HG02840 (cell line): ENCODE data around the gene PADI3.

ENCODE experiments used
- ATAC-seq: cut with Tn5 transposase; IDR thresholded peaks from one replicate; pipeline ENCODE4 v1.9.1; 2021; ENCODE audit warnings: mild to moderate bottlenecking, moderate library complexity, moderate number of reproducible peaks; ENCODE audit not compliant: unreplicated experiment, low FRiP score

Gene PADI3

DNA sequence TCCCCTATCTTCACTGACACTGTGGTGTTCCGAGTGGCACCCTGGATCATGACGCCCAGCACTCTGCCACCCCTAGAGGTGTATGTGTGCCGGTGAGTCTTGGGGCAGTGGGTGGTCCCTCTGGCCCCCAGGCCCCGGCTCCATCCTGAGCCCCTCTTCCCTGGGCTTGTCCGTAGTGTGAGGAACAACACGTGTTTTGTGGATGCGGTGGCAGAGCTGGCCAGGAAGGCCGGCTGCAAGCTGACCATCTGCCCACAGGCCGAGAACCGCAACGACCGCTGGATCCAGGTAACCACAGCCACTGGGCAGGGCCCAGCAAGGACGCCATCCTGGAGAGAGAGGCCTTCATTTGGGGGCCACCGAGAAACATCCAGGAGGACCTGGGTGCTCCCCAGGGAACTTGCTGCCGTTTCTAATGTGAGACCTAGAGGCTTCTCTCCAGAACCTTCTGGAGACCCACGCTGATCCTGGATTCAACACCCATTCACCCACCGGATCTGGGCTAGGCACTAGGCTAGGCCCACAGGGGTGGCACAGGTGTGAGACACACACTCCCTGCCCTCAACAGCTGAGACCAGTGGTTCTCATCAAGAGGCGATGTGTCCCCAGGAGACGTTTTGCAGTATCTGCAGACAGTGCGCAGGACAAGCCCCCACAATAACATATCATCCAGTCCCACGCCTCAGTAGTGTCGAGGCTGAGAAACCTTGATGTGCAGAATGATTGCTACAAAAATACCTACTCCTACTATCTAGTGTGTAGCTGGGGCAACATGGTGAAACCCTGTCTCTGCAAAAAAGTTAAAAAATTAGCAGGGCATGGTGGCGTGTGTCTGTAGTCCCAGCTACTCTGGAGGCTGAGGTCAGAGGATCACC, 22.2 kb downstream of the PADI3 start:
- no peak for ATAC-seq

DNA sequence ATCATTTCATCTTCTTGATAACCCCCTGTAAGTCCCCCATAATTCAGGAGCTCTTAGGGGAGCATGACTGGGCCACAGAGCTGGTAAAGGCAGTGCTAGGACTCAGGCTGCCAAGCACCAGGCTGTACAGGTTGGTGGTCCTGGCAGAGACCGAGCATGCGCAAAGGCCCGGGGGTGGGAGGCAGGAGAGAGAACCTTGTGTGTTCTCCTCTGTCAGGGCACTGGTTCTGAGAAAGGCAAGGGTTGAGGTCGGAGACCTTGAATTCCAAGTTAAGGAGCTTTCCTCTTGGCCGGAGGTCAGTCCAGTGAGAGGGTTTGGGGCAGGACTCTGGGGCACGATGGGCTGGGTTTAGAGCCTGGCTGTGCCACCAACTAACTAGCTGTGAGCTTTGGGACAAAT, 23.2 kb downstream of the PADI3 start:
- ATAC-seq: no peak

DNA sequence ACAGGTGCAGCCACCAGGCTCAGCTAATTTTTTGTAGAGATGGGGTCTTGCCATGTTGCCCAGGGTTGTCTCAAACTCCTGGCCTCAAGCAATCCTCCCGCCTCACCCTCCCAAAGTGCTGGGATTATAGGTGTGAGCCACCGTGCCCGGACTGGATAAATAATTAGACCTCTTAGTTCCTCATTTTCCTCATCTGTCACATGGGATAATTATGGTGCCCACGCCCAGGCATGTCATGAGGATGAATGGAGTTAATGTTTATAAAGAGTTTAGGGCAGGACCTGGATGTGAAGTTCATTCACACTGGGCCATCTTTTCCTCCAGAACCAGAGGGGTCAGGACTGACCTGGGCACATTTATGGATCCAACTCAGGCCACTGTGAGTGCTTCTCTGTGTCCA, 23.7 kb downstream of the PADI3 start:
- no peak for ATAC-seq

DNA sequence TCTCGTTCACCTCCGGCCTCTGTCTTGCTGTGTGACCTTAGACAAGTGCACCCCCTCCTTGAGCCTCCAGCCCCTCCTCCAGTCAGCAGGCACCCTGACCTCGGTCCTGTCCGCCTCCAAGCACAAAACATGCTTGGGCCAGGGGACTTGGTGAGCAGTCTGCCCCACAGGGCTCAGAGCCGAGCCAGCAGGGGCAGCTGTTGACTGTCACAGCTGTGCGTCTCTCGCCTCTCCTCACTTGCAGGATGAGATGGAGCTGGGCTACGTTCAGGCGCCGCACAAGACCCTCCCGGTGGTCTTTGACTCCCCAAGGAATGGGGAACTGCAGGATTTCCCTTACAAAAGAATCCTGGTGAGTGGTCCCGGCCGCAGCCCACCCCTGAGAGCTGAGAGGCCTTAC, 24.2 kb downstream of the PADI3 start:
- ATAC-seq: no peak

DNA sequence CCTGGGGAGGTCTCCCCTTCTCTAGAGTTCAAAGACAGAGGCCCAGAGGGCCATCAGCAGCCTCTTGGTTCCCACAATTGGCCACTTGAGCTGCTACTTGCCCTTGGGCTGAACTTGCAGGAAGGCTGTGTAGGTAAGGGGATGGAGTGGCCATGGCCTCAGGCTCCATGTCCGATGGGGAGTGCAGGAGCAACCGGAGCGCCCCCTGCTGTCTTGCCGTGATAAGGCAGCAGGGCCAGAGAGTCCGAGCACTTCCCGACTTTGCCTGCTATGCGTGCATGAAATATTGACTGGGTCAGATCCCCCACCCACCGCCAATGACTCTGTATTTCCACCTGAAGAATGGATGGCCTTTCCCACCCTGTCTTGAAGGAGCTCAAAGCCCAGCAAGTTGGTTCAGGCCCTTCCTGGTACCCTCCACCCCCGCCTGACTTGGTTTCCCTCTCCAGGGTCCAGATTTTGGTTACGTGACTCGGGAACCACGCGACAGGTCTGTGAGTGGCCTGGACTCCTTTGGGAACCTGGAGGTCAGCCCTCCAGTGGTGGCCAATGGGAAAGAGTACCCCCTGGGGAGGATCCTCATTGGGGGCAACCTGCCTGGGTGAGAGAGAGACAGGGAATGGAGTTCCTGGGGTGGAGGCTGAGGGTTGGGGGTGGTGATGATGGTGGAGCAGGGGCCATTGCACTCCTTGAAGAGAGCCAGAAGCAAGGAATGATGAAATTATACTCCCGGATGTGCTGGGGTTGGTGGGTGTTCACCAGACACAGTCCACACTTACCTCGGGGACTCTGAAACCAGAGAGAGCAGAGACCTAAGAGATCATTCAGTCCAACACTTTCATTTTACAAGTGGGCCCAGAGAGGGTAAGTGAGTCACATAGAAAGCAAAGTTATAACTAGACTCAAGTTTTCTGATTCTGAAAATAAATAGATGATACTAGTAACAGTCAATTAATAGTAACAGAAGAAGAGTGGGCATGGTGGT, 25.6 kb downstream of the PADI3 start:
- no peak for ATAC-seq

DNA sequence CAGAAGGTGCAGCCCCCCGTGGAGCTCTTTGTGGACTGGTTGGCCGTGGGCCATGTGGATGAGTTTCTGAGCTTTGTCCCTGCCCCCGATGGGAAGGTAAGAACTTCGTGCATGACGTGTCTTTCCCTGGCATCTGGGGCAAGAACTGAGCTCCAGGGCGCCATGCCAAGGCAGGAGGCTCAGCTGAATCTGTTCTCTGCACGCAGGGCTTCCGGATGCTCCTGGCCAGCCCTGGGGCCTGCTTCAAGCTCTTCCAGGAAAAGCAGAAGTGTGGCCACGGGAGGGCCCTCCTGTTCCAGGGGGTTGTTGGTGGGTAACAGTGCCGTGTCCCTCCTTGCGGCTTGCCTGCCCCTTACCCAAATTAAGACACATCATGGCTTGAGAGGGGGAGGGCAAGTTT, 27.7 kb downstream of the PADI3 start:
- no peak for ATAC-seq

DNA sequence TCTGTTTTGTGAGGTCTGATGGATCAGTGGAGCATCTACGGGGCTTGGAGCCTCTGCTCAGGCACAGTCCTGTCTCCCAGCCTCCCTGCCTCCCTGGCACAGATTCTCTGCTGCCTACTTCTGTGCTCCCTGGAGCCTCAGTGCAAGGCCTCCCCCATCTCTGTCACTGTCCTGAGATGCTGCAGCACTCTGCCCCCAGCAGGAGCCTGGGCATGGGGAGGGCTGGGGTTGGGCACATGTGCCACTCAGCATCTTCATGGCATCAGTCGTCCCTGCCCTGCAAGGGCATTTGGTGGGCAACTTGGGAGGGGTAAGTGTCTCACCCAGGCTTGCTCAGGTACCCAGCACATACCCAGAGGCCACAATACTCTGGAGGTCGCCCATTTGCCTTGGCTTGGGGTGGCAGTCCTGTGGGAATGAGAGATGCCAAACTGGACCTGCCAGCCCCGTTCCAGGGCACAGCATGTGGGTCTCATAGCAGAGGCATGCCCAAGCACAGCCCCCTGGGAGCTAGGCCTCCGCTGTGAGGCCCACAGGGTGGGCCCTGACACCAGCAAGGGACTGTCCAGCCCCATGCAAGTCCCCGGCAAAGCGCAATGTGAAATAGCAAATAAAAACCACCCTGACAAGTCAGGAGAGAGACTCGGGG, 28.7 kb downstream of the PADI3 start:
- ATAC-seq: no peak

DNA sequence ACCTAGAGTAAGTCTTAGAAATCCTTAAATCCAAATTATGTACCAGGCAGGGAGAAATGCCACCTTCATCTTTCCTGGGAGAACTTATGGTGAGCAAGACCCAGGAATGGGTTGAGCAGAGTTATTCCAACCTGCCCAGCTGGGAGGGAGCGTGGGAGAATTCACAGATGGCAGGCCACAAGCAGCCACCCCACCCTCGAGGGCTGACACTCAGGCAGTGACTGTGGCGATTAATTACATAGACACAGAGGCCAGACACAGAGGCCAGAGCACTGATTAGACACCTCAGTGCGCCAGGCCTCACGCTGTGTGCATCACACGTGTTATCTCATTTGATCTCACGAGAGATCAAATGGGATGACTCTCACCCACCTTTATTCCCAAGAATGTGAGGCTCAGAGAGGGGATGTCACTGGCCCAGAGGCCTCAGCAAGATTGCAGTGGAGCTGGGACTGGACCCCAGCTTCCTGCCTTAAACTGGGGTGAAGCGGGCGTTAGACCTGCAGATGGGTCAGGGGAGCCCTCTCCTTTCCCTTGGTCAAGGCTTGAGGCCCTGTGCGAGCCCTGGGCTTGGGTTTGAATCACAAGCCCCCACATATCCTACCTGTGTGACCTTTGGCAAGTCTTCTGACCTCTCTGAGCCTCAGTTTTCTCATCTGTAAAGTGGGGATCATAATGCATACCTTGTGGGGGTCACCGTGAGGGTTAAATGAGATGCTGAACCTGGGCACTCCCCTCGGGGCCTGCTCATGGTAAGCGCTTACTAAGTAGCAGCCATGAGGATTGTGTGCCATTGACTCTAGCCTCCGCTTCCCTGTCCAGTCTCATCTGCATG, 30.3 kb downstream of the PADI3 start:
- ATAC-seq: no peak

DNA sequence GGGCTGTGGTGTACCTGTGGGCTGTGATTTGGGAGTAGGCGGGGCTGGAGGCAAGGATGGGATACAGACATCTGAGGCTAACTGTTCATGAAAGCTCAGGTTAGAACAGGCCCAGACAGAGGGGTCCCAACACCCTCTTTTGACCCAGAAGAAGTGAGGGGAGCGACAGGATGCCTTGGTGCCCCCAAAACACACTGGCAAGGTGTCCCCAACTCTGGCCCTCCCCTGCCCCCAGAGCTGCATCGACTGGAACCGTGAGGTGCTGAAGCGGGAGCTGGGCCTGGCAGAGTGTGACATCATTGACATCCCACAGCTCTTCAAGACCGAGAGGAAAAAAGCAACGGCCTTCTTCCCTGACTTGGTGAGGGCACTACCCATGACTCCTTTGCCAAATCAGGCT, 31.5 kb downstream of the PADI3 start:
- ATAC-seq: no peak

DNA sequence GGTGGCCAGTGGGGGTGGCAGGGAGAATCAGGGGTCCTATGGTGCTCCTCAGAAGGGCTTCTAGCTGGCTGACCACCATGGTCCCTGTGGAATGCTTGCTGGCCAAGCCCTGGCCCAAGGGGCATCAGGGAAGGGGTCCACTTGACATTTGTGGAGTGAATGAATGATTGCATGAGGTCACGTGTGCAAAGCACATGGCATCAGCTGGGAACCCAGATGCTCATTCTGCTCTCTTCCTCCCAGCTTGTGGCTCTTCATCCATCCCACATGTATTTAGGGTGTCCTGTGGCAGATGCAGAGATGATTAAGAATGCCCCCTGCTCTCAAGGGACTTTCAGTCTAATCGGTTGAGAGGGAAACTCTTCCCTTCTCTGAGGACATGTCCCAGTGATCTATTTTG, 32.0 kb downstream of the PADI3 start:
- no peak for ATAC-seq

DNA sequence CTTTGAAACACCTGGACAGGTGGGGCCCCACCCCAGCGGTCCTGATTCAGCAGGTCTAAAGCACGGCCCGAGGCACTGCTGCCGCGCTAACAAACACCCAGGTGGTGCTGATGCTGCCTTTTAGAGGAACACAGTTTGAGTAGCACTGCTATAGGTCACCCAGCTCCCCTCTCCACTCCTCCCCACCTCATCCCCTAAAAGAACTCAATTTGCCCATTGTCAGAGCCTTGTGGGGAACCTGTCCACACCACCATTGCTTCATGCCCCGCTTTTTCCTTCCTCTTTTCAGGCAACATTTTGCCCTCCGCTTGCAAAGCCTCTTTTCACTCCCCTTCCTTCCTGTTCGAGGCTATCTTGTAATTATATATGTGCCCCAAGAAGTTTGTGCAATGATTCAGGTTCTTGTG, 32.9 kb downstream of the PADI3 start:
- no peak for ATAC-seq

DNA sequence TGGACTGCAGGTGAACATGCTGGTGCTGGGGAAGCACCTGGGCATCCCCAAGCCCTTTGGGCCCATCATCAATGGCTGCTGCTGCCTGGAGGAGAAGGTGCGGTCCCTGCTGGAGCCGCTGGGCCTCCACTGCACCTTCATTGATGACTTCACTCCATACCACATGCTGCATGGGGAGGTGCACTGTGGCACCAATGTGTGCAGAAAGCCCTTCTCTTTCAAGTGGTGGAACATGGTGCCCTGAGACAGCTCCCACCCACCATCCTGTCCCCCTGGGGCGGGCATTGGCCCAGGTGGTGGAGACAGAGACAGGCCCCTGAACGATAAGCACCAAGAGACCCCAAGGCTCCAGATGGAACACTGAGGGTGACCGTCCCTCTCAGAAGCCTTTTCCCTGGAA, 33.9 kb downstream of the PADI3 start:
- ATAC-seq: no peak

DNA sequence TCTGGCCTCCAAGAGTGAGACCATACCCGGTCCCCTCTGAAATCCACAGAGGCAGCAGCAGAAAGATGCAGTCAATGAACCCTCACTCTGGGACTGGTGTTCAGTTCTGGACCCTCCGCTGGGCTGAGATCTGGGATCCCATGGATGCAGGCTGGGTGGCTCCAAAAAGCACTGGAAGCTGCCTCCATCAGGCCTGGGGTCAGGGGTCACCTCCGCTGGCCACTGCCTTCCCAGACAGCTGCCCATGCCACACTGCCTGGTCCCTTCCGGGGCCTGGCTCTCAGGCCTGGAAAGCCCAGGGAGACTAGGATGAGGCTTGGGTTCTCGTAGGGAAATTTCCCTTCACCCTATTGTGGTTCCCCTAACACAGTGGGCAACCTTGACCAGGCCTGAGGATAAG, 37.7 kb downstream of the PADI3 start:
- ATAC-seq: no peak

DNA sequence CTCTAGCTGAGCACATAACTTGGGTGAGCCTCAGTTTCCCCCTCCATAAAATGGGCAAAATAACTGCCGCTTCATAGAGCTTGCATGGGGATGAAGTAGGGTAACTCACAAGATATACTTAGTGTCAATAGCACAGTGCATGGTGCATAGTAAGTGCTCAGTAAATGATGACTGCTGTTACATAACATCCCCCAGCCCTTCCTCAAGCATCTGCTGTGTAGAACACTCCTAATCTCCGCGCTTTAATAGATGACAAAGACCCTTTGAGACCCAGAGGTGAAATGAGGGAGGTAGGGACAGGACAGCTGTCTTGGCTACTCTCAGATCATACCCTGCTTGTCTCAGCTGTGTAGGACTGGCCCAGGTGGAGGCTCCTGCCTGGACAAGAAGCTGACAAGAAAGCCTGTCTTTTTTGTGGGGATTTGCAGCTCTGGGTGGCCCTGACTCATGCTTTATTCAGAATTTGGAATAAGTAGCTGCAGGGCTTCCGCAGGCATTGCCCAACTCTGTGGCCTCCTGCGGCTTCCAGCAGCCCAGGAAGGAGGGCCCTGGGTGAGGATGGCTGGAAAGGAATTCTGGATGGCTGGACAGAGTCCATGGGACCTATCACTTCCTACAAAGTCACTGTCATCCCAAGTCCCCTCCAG, 38.4 kb downstream of the PADI3 start:
- no peak for ATAC-seq

DNA sequence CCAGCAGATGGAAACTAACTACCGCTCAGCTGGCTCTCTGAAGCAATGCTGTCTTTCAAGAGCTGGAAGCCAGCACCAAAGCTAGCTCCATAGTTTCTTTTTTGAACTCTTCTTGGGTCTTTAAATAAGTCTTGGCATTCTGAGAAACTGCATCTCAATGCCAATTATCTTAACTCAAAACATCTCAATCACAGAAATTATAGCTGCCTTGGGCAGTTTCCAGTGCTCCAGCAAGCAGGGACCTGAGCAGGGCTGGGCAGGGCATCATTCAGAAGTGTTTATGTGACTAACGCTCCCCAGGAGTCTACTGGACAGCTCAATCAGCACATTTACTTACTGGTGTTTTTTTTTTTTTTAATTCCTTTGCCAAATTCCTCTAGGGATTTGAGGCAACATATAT, 40.8 kb downstream of the PADI3 start:
- no peak for ATAC-seq

DNA sequence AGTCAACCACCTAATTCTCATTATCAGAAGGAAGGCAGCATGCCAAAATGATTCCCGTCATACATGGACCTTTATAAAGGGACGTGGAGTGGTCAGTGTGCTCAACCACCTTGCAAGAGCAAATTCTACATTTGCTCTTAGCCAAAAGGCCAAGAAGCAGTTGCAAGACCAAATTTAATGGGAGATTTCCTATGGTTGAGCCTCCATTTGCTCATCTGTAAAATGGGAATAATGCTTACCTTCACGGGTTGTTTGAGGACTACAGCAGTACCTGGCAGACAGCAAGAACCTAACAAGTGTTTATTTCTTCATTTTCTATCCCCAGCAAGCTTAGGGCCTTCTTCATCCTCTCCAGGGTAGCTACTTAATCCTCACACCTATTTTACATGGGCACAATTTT, 41.7 kb downstream of the PADI3 start:
- ATAC-seq: no peak

DNA sequence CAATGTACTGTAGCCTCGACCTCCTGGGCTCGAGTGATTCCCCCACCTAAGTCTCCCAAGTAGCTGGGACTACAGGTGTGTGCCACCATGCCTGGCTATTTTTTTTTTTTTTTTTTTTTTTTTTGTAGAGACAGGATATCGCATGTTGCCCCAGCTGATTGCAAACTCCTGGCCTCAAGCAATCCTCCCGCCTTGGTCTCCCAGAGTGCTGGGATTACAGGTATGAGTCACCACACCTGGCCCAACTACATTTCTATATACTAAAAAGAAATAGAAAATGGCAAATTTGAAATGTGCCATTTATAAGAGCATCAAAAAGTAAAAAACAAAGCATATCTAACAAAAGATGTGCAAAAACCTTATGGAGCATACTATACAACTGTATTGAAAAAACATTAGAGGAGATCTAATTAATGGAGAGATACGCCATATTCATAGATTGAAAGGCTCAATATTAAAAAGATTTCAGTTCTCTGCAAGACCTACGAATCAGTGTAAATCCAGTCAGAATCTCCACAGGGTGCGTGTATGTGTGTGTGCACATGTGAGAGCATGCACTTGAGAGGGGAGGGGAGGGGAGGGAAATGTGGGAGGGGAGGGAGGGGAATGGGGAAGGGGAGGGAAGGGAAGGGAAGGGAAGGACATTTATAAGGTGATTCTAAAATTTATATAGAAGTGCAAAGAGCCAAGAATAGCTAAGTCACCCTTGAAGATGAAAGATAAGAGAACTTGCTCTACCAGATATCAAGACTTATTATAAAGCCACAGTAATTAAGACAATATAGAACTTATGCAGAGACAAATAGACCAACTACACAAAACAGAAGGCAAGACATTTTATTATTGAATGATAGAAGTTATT, 43.6 kb downstream of the PADI3 start:
- no peak for ATAC-seq

DNA sequence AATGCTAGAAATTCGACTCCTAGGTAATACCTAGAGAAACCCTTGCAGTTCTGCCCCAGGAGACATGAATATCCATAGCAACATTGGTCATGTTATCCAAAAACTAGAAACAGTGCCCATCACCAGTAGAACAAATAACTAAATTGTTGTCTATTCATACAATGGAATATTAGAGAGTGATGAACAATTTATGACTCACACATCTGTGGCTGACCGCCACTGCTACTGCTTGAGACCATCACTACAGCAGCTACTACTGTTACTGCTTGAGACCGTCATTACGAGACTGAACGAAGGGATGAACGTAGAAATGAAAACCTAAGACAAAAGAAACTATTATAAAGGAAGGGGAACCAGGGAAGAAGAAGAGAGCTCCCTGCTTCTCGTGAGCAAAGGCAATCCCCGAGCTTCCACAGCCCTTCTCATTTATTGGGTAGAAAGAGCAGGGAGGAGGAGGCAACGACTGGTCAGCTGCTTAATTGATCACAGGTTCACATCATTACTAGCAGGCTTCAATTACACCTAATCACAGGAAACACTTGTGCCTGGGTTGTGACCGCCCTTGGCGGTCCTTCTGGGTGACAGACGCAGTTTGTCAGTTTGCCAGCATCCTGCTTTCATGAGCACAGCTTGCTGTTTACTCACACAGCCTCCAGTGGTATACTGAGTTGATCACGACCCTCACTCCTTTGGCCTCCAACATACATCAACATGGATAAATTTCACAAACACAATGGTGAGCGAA, 45.0 kb downstream of the PADI3 start:
- no peak for ATAC-seq
